WTC11 (cell line): Measurements from ENCODE around the gene CEACAM19.

Experiments used
- CTCF ChIP-seq: fragments of 200-600 bp; IDR thresholded peaks from 2 replicates; pipeline ENCODE4 v1.8.0; 2022; ENCODE audit warnings: antibody characterized with exemption
- E2F1 ChIP-seq: sonication (generic); formaldehyde crosslinking; IDR thresholded peaks from 2 replicates; pipeline ENCODE4 v1.8.0; 2022; ENCODE audit warnings: mild to moderate bottlenecking, missing genetic modification reagents
- GRHL2 ChIP-seq: fragments of 250-450 bp; sonication (Bioruptor Pico); IDR thresholded peaks from 2 replicates; pipeline ENCODE4 v1.8.0; 2022; ENCODE audit warnings: mild to moderate bottlenecking, moderate library complexity; ENCODE audit not compliant: insufficient replicate concordance, severe bottlenecking
- SOX15 ChIP-seq: fragments of 250-450 bp; sonication (Bioruptor Pico); IDR thresholded peaks from 2 replicates; pipeline ENCODE4 v1.9.0; 2021; ENCODE audit warnings: mild to moderate bottlenecking
- SP1 ChIP-seq: sonication (generic); formaldehyde crosslinking; conservative IDR thresholded peaks from 2 replicates; pipeline ENCODE4 v1.8.1; 2022; ENCODE audit warnings: missing genetic modification reagents
- TP53 ChIP-seq: sonication (generic); formaldehyde crosslinking; IDR thresholded peaks from 2 replicates; pipeline ENCODE4 v1.8.1; 2023; ENCODE audit warnings: mild to moderate bottlenecking, missing genetic modification reagents
- USF1 ChIP-seq: sonication (generic); formaldehyde crosslinking; IDR thresholded peaks from 2 replicates; pipeline ENCODE4 v1.8.0; 2022; ENCODE audit warnings: mild to moderate bottlenecking, missing genetic modification reagents
- ZMAT4 ChIP-seq: fragments of 250-450 bp; sonication (Bioruptor Pico); IDR thresholded peaks from 2 replicates; pipeline ENCODE4 v1.9.0; 2021; ENCODE audit warnings: mild to moderate bottlenecking
- ZNF512 ChIP-seq: sonication (generic); formaldehyde crosslinking; IDR thresholded peaks from 2 replicates; pipeline ENCODE4 v1.8.1; 2022; ENCODE audit warnings: missing genetic modification reagents, borderline replicate concordance

- no peak for TF ChIP-seq USF1 (CRISPR knock-in tag)
- TF ChIP-seq ZMAT4 (CRISPR knock-in tag), result no peak
- no peak for TF ChIP-seq CTCF
- no peak for TF ChIP-seq ZNF512 (CRISPR knock-in tag)
- TF ChIP-seq E2F1 (CRISPR knock-in tag), result no peak
- no peak for TF ChIP-seq GRHL2 (CRISPR knock-in tag)
- TF ChIP-seq SP1, result no peak
- TF ChIP-seq TP53 (CRISPR knock-in tag), result no peak
- TF ChIP-seq SOX15 (CRISPR knock-in tag), result no peak
Measured at GRCh38 chr19:44683434-44684210, 12.3 kb downstream of the CEACAM19 start.
